NCI-H2227 (cell line): ENCODE results near the gene PCDHGA6.
A peak's percentile ranks its signal among the peaks of the same experiment; 100 is the strongest.
"Not testable (repeated sequence)": the region's sequence is repeated elsewhere in the genome, so short reads cannot be mapped to it uniquely, and the experiment has no call there.

Experiments
- DNase-seq: peaks from one replicate; lab custom pipeline; 2025; ENCODE audit not compliant: unreplicated experiment; lab: John Stamatoyannopoulos, UW

Gene PCDHGA6

DNA sequence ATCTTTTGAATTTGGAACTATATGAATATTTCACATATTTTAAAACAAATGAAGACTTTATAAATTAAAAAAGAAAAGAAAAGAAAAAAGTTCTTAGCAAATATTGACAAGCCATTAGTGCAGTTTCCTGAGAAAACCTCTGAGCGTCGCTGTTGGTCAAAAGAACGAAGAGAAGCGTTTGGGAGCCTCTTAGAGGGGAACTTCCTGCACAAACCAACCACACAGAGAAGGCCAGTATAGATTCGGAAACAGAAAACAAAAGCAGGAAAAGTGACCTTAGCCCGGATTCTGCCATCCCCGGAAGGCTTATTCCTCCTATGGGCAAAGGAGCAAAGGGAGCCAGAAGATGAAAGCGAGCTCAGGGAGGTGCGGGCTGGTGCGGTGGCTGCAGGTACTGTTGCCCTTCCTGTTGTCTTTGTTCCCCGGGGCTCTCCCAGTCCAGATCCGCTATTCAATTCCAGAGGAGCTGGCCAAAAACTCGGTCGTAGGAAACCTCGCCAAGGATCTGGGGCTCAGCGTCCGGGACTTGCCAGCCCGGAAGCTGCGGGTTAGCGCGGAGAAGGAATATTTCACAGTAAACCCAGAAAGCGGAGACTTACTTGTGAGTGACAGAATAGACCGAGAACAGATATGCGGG lies 13.8 kb upstream of the PCDHGA6 start, which contains the start of gene PCDHGB2:
TSS of gene PCDHGB2 (plus strand) at position 205 of the 637 bp plus-strand sequence. CDS start at position 347, 142 bp downstream.
- peak; percentile 25 for DNase-seq

DNA sequence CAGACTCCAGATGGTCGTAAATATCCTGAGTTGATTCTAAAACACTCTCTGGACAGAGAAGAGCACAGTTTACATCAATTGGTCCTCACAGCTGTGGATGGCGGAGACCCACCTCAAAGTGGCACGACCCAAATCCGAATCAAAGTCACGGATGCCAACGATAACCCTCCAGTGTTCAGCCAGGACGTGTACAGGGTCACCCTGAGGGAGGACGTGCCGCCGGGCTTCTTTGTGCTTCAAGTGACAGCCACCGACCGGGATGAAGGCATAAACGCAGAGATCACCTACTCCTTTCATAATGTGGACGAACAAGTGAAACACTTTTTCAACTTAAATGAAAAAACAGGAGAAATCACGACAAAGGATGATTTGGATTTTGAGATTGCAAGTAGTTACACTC lies 13.0 kb upstream of the PCDHGA6 start:
- no peak for DNase-seq

DNA sequence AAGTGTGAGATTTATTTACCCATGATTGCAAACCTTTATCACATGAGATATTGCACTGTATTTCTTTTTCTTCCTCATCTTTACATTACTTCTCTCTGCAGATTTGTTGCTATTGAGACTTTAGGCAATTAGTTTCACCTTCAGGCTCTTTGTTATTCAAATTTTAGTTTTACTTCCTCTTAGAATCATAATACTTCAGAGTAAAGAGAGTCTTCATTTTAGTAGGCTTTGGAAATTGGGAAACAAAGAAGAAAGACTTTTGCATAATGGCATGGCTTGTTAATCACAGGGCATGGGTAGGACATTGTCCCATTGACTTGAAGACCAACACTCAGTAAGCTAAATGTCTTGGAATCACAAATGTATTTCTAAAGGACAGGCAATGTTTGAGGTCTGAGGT lies 11.0 kb upstream of the PCDHGA6 start:
- DNase-seq, result no peak

DNA sequence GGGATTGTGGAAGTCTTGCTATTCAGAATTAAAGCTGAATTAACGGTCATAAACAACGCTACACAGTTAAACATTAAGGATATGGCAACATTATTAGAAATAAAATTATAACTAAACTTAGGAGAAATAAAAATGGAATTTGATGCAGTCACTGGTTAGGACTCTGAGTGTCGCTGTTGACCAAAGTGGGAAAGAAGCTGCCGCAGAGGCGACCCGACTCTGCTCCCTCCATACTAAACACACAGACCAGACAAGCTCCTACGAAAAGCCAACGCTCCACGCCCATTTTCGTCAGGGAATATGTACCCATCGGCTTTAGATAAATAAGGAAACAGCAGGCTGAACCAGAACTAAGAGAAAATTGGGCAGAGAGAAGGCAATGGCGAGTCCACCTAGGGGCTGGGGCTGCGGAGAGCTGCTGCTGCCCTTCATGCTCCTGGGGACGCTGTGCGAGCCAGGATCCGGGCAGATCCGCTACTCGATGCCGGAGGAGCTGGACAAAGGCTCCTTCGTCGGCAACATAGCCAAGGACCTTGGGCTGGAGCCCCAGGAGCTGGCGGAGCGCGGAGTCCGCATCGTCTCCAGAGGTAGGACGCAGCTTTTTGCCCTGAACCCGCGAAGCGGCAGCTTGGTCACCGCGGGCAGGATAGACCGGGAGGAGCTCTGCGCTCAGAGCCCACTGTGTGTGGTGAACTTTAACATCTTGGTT lies 9.6 kb upstream of the PCDHGA6 start, which contains the start of gene PCDHGA5:
TSS of gene PCDHGA5 (plus strand) at position 211 of the 709 bp plus-strand sequence. CDS start at position 380, 169 bp downstream.
- no peak for DNase-seq

DNA sequence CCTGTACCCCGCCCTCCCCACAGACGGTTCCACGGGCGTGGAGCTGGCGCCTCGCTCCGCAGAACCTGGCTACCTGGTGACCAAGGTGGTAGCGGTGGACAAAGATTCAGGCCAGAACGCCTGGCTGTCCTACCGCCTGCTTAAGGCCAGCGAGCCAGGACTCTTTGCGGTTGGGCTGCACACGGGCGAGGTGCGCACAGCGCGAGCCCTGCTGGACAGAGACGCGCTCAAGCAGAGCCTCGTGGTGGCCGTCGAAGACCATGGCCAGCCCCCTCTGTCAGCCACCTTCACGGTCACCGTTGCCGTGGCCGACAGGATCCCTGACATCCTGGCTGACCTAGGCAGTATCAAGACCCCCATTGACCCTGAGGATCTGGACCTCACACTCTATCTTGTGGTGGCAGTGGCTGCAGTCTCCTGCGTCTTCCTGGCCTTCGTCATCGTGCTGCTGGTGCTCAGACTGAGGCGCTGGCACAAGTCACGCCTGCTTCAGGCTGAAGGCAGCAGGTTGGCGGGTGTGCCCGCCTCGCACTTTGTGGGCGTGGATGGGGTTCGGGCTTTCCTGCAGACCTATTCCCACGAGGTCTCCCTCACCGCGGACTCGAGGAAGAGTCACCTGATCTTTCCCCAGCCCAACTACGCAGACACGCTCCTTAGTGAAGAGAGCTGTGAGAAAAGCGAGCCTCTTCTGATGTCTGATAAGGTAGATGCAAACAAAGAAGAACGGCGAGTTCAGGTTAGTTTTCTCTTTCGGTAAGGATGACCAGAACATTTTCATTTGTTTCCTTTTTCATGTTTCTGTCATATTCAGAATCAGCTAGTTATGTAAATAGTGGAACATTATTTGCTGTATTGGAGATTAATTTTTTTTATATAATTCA lies 7.4 kb upstream of the PCDHGA6 start:
- no peak for DNase-seq

DNA sequence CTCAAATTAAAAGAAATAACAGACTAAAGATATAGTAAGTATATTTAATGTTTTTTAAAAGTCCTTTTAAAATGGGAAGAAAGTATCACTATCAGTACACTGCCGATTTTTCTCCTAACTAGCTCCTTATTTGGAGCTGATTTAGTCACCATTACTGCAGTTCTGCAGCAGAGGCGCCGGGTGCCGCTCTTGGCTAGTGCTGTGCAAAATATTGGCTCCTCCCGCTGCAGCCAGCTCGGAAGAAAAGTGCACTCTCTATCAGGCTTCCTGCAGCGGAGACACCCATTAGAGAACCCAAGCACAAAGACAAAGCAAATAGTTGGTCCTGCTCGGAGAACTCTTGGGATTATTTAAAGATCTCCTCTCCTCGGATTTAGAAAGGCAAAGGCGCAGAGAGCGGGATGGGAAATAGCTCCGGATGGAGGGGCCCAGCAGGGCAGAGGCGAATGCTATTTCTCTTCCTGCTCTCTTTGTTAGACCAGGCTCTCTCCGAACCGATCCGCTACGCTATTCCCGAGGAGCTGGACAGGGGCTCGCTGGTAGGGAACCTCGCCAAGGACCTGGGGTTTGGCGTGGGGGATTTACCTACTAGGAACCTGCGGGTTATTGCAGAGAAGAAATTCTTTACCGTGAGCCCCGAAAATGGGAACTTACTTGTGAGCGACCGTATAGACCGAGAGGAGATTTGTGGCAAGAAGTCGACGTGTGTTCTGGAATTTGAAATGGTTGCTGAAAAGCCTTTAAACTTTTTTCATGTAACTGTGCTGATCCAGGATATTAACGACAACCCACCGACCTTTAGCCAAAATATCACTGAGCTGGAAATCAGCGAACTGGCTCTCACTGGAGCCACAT lies 3.5 kb upstream of the PCDHGA6 start, which contains the start of gene PCDHGB3:
TSS of gene PCDHGB3 (plus strand) at position 249 of the 855 bp plus-strand sequence. CDS start at position 402, 153 bp downstream.
- DNase-seq, result no peak

DNA sequence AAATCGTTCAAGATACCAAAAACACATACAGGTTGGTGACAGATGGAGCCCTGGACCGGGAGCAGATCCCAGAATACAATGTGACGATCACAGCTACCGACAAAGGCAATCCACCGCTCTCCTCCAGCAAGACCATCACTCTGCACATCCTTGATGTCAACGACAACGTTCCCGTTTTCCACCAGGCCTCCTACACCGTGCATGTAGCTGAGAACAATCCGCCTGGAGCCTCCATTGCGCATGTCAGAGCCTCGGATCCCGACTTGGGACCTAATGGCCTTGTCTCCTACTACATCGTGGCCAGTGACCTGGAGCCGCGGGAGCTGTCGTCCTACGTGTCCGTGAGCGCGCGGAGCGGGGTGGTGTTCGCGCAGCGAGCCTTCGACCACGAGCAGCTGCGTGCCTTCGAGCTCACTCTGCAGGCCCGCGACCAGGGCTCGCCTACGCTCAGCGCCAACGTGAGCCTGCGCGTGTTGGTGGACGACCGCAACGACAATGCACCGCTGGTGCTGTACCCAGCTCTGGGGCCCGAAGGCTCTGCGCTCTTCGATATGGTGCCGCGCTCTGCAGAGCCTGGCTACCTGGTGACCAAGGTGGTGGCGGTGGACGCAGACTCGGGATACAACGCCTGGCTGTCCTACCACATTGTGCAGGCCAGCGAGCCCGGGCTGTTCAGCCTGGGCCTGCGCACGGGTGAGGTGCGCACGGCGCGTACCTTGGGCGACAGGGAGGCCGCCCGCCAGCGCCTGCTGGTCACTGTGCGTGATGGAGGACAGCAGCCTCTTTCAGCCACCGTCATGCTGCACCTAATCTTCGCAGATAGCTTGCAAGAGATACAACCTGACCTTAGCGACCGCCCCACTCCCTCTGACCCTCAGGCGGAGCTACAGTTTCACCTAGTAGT lies 1.9 kb upstream of the PCDHGA6 start:
- DNase-seq, result no peak

DNA sequence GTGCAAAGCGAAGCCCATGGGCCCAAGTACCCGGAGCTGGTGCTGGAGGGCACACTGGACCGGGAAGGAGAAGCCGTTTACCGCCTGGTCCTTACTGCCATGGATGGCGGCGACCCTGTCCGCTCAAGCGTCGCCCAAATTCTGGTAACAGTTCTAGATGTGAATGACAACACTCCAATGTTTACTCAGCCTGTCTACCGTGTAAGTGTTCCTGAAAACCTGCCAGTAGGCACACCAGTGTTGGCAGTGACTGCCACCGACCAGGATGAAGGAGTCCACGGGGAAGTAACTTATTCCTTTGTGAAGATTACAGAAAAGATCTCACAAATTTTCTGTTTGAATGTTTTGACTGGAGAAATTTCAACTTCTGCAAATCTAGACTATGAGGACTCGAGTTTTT lies 936 bp downstream of the PCDHGA6 start:
- DNase-seq, result no peak

DNA sequence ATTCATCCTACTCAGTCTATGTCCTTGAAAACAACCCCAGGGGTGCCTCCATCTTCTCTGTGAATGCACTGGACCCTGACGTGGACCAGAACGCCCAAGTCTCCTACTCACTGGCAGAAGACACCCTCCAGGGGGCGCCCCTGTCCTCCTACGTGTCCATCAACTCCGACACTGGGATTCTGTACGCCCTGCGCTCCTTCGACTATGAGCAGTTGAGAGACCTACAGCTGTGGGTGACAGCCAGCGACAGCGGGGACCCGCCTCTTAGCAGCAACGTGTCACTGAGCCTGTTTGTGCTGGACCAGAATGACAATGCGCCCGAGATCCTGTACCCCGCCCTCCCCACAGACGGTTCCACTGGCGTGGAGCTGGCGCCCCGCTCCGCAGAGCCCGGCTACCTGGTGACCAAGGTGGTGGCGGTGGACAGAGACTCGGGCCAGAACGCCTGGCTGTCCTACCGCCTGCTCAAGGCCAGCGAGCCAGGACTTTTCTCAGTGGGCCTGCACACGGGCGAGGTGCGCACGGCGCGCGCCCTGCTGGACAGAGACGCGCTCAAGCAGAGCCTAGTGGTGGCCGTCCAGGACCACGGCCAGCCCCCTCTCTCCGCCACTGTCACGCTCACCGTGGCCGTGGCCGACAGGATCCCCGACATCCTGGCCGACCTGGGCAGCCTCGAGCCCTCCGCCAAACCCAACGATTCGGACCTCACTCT lies 1.9 kb downstream of the PCDHGA6 start:
- DNase-seq, result not testable (repeated sequence)

DNA sequence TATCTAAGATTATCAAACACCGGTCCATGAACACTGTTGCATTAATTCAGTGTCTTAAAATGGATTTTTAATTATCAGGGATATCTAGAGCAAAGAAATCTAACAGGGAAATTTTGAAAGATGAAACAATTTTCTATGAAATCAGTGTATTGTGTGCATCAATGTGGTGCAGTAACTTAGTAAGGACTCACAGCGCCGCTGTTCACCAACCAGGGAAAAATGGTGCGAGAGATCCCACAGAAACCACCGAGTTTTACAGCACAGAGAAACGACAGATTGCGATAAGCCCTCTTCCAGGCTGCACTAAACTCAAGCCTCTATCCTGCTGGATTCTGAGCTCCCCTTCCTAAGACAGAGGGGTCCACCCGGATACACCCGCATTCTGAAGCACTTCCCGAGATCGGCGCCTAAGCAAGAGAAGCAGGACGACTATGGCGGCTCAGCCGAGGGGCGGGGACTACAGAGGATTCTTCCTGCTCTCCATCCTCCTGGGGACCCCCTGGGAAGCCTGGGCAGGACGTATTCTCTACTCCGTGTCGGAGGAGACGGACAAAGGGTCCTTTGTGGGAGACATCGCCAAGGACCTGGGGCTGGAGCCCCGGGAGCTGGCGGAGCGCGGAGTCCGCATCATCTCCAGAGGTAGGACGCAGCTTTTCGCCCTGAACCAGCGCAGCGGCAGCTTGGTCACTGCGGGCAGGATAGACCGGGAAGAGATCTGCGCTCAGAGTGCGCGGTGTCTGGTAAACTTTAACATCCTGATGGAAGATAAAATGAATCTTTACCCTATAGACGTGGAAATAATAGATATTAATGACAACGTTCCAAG lies 9.0 kb downstream of the PCDHGA6 start, which contains the start of gene PCDHGA7:
TSS of gene PCDHGA7 (plus strand) at position 274 of the 826 bp plus-strand sequence. CDS start at position 432, 158 bp downstream.
- peak; percentile 50 for DNase-seq

DNA sequence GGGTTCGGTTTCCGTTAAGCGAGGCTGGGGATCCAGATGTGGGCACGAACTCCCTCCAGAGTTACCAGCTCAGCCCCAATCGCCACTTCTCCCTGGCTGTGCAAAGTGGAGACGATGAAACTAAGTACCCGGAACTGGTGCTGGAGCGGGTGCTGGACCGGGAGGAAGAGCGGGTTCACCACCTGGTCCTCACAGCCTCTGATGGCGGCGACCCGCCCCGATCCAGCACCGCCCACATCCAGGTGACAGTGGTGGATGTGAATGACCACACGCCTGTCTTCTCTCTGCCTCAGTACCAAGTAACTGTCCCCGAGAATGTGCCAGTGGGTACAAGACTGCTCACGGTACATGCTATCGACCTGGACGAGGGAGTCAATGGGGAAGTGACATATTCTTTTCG lies 9.7 kb downstream of the PCDHGA6 start:
- no peak for DNase-seq

DNA sequence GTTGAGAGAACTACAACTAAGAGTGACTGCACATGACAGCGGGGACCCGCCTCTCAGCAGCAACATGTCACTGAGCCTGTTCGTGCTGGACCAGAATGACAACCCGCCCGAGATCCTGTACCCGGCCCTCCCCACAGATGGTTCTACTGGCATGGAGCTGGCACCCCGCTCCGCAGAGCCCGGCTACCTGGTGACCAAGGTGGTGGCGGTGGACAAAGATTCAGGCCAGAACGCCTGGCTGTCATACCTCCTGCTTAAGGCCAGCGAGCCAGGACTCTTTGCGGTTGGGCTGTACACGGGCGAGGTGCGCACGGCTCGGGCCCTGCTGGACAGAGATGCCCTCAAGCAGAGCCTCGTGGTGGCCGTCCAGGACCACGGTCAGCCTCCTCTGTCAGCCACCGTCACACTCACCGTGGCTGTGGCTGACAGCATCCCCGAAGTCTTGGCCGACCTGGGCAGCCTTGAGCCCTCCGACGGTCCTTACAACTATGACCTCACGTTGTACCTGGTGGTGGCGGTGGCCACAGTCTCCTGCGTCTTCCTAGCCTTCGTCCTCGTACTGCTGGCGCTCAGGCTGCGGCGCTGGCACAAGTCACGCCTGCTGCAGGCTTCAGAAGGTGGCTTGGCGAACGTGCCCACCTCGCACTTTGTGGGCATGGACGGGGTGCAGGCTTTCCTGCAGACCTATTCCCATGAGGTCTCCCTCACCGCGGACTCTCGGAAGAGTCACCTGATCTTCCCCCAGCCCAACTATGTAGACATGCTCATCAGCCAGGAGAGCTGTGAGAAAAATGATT lies 11.0 kb downstream of the PCDHGA6 start:
- DNase-seq, result no peak

DNA sequence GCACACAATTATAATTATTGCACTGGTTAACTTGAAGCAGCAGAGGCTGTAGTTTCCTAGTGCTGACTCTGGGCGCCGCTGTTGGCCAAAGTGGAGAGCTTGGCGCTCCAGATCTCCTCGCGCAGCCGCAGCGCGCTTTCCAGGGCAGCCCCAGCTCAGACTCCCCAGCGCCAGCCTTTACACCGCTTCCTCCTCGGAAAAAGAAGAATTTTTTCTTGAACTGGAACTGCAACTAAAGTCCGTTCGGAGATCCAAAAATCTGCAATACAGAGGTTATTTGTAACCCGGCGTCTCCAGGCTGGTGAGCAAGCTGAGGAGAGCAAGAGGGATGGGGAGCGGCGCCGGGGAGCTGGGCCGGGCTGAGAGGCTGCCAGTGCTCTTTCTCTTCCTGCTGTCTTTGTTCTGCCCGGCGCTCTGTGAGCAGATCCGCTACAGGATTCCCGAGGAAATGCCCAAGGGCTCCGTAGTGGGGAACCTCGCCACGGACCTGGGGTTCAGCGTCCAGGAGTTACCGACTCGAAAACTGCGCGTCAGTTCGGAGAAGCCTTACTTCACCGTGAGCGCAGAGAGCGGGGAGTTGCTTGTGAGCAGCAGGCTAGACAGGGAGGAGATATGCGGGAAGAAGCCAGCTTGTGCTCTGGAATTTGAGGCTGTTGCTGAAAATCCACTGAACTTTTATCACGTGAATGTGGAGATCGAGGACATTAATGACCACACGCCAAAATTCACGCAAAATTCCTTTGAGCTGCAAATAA lies 14.0 kb downstream of the PCDHGA6 start, which contains the start of gene PCDHGB4:
TSS of gene PCDHGB4 (plus strand) at position 142 of the 755 bp plus-strand sequence. CDS start at position 329, 187 bp downstream.
- not testable (repeated sequence) for DNase-seq

DNA sequence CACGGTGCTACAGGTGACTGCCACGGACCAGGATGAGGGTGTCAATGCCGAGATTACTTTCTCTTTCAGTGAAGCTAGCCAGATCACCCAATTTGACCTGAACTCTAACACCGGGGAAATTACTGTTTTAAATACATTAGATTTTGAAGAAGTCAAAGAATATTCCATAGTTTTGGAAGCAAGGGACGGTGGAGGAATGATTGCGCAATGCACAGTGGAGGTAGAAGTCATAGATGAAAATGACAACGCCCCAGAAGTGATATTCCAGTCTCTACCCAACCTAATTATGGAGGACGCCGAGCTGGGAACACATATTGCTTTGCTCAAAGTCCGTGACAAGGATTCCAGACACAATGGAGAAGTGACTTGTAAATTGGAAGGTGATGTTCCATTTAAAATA lies 15.0 kb downstream of the PCDHGA6 start:
- DNase-seq, result no peak

DNA sequence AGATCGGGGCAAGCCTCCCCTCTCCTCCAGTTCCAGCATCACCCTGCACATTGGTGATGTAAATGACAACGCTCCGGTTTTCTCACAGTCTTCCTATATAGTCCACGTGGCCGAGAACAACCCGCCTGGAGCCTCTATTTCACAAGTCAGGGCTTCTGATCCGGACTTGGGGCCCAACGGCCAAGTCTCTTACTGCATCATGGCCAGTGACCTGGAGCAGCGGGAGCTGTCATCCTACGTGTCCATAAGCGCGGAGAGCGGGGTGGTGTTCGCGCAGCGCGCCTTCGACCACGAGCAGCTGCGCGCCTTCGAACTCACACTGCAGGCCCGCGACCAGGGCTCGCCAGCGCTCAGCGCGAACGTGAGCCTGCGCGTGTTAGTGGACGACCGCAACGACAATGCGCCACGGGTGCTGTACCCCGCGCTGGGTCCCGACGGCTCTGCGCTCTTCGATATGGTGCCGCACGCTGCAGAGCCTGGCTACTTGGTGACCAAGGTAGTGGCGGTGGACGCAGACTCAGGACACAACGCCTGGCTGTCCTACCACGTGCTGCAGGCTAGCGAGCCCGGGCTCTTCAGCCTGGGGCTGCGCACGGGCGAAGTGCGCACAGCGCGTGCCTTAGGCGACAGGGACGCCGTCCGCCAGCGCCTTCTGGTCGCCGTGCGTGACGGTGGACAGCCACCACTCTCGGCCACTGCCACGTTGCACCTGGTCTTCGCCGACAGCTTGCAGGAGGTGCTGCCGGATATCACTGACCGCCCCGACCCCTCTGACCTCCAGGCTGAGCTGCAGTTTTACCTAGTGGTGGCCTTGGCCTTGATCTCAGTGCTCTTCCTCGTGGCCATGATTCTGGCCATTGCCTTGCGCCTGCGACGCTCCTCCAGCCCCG lies 15.7 kb downstream of the PCDHGA6 start:
- DNase-seq, result no peak
